ENCODE results near the gene SLC6A6. TPM values are rescaled to one million over a fixed set of nuclear protein-coding genes. Genes with fewer than 3 reads are reported as not detected.

SLC6A6 gene
- total RNA-seq, 4 donors from 2014 or later = 15.4 to 37.6 (median 20.9) TPM

DNA sequence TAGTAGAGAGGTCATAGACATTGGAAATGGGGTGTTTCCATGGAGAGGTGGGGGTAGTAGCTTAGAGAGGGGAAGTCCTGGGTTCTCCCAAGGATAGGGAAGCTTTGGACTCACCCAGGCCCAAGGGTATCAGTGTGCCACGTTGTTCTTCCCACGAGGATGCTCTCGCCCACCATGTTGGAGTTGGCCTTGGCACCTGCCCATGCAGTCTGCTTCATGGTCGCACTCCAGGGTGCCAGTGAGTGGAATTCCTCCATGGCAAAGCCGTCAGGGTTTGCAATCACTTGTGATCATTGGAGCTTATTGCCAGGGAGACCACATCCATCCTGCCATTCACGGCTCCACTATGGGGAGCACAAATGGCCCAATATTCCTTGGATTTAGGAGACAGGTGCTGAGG is 77.2 kb downstream of the SLC6A6 start:
- TF ChIP-seq POLR2AphosphoS5 (IDR thresholded peaks at IDR 0.05) (no peak), EP300 (IDR thresholded peaks at IDR 0.05) (no peak), POLR2A (IDR thresholded peaks at IDR 0.05) (no peak)
- ATAC-seq = no peak
- H3K36me3 ChIP-seq = peaks cover 0 to 97% of the 10 kb centered on the region in 2 donors
- no peaks in the 10 kb centered on the region for H3K9me3 ChIP-seq
- 93 to 100% methylated on average over 1 to 3 of the region's 6 CpGs for WGBS, 2 donors (ENCODE audit: low coverage in 1 of 2)
- no peak overlapping the region for H3K4me3 ChIP-seq
- no peaks in the 10 kb centered on the region for H3K27me3 ChIP-seq
- peaks cover 0 to 24% (median 5%) of the 10 kb centered on the region in 3 donors for H3K4me1 ChIP-seq
- H3K27ac ChIP-seq = no peak overlapping the region

DNA sequence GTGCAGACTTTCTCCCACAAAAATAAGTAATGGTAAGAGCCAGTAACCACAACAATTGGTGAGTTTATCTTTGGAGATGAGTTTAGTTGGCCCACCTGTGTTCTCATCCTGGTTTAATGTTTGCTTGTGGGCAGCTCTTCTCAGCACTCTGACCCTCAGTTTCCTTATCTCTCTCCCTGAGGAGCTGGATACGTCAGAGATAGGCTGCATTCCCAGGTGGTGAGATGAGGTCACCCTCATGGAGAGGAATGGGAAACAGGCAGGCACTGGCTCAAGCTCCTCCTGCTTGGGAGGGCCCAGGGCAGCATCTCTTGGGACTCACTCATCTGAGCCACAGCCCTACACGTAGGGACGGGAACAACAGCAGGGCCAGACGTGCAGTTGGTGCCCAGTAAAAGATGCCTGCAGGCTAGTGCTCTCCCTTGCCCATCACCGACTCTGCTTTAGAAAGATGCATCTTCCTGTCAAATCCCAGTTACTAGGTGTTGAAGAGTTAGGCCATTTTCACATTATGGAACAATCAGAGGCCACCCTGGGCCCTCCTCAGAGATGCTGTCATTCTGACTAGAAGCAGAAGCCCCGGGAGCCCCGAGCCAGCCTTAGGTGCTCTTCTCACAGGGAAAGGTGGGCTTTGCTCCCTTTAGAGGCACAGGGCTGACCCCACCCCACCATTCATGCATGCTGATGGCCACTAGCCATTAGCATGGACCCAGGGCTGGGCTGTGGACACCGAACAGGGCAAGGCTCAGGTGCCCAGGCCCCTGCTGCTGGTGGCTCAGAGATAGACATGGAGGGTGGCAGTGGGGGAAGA is 78.0 kb downstream of the SLC6A6 start:
- no peaks in the 10 kb centered on the region for H3K9me3 ChIP-seq
- H3K36me3 ChIP-seq = peaks cover 0 to 97% of the 10 kb centered on the region in 2 donors
- TF ChIP-seq, protein P1, sequence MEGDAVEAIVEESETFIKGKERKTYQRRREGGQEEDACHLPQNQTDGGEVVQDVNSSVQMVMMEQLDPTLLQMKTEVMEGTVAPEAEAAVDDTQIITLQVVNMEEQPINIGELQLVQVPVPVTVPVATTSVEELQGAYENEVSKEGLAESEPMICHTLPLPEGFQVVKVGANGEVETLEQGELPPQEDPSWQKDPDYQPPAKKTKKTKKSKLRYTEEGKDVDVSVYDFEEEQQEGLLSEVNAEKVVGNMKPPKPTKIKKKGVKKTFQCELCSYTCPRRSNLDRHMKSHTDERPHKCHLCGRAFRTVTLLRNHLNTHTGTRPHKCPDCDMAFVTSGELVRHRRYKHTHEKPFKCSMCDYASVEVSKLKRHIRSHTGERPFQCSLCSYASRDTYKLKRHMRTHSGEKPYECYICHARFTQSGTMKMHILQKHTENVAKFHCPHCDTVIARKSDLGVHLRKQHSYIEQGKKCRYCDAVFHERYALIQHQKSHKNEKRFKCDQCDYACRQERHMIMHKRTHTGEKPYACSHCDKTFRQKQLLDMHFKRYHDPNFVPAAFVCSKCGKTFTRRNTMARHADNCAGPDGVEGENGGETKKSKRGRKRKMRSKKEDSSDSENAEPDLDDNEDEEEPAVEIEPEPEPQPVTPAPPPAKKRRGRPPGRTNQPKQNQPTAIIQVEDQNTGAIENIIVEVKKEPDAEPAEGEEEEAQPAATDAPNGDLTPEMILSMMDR (IDR thresholded peaks at IDR 0.05) = no peak
- TF ChIP-seq POLR2A (IDR thresholded peaks at IDR 0.05) (no peak), EP300 (IDR thresholded peaks at IDR 0.05) (no peak), POLR2AphosphoS5 (IDR thresholded peaks at IDR 0.05) (no peak)
- no peak overlapping the region for H3K27ac ChIP-seq
- peak; percentile 22 for ATAC-seq
- 100% methylated on average over 1 of the region's 8 CpGs; no CpG with 5 or more reads in 1 of the 2 donors for WGBS, 2 donors (ENCODE audit: low coverage in 1 of 2)
- no peak overlapping the region for H3K4me3 ChIP-seq
- no peaks in the 10 kb centered on the region for H3K27me3 ChIP-seq
- peaks cover 0 to 24% (median 5%) of the 10 kb centered on the region in 3 donors for H3K4me1 ChIP-seq

DNA sequence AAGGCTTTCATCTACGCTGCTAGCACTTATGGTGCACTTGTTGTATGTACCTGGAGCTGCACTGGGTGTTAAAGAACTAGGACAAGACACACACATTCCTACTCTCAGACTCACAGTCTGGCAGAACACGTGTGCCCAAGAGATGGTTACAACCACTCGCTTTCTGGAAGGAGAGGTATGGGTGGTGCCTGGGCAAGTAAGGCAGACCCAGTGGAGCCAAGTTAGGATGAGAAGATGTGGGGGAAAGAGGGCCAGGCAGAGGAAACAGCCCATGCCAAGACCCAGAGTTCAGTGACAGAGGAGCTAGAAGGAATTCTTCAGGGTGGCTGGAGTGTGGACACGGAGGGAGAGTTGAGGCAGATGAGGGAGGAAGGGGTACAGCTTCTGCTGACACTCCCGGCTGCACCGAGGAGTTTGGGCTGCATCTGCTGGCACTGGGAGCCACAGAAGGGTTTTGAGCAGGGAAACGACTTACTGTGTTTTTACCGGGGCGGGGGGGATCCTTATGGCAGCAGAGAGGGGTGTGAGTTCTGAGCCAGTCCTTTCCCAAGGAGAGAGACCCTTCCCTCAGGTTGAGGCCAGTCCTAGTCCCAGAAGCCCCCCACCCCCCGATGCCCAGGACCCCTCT is 78.7 kb downstream of the SLC6A6 start:
- TF ChIP-seq POLR2A (IDR thresholded peaks at IDR 0.05) (no peak), EP300 (IDR thresholded peaks at IDR 0.05) (no peak)
- 84 to 89% methylated on average over 4 to 6 of the region's 10 CpGs for WGBS, 2 donors (ENCODE audit: low coverage in 1 of 2)
- Histone ChIP-seq H3K36me3 (peaks cover 0 to 97% of the 10 kb centered on the region in 2 donors), H3K9me3 (no peaks in the 10 kb centered on the region), H3K4me3 (no peak overlapping the region), H3K27ac (no peak overlapping the region), H3K27me3 (no peaks in the 10 kb centered on the region), H3K4me1 (peaks cover 0 to 24% (median 5%) of the 10 kb centered on the region in 3 donors)
- no peak for ATAC-seq

DNA sequence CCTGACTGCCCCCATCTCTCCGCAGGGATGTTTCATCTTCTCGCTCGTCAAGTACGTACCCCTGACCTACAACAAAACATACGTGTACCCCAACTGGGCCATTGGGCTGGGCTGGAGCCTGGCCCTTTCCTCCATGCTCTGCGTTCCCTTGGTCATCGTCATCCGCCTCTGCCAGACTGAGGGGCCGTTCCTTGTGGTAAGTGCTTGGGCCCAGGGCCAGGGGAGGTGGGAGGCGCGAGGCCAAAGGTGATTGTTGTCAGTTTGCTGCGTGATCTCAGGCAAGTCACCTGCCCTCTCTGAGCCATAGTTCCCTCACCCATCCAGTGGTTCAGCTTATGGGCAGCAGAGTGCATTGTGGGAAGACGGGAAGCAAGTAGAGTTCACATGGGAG is 79.2 kb downstream of the SLC6A6 start:
- Histone ChIP-seq H3K27ac (no peak overlapping the region), H3K4me3 (no peak overlapping the region), H3K9me3 (no peaks in the 10 kb centered on the region), H3K4me1 (peaks cover 0 to 24% (median 5%) of the 10 kb centered on the region in 3 donors), H3K36me3 (peaks cover 0 to 97% of the 10 kb centered on the region in 2 donors), H3K27me3 (no peaks in the 10 kb centered on the region)
- no peak for ATAC-seq
- TF ChIP-seq EP300 (IDR thresholded peaks at IDR 0.05) = no peak
- no peak for TF ChIP-seq POLR2AphosphoS5 (IDR thresholded peaks at IDR 0.05)
- TF ChIP-seq, protein P1 (IDR thresholded peaks at IDR 0.05) = no peak
- no peak for TF ChIP-seq POLR2A (IDR thresholded peaks at IDR 0.05)
- WGBS, 2 donors (ENCODE audit: low coverage in 1 of 2) = 89 to 100% methylated on average over 1 to 5 of the region's 13 CpGs

DNA sequence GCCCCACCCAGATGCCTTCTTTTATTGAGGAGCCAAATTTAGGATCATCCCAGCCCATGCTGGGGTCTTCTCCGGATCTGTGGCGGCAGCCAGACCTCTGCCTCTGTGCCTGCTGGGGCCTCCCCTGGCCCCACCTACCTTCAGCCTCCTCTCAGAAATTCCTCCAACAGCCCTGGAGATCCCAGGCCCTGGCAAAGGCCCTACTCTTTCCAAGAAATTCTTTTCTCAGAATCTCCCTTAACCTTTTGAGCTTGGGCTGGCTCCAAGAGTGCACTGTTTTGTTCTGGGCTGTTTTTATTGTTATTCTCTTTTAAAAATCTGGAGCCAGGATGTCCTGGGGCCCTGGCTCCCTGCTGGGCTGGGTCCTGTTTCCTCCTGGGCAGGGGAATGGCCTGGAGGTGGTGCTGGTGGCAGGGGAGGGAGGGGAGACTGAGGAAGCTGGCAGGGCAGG is 79.9 kb downstream of the SLC6A6 start:
- Histone ChIP-seq H3K4me3 (no peak overlapping the region), H3K9me3 (no peaks in the 10 kb centered on the region), H3K36me3 (peaks cover 0 to 97% of the 10 kb centered on the region in 2 donors), H3K27me3 (no peaks in the 10 kb centered on the region), H3K4me1 (peaks cover 0 to 24% (median 5%) of the 10 kb centered on the region in 3 donors), H3K27ac (no peak overlapping the region)
- TF ChIP-seq POLR2A (IDR thresholded peaks at IDR 0.05) = no peak
- TF ChIP-seq, protein P1 (IDR thresholded peaks at IDR 0.05) = no peak
- no peak for TF ChIP-seq EP300 (IDR thresholded peaks at IDR 0.05)
- no peak for TF ChIP-seq POLR2AphosphoS5 (IDR thresholded peaks at IDR 0.05)
- ATAC-seq = peak; percentile 65
- WGBS, 2 donors (ENCODE audit: low coverage in 1 of 2) = 29% methylated on average over 2 of the region's 2 CpGs; no CpG with 5 or more reads in 1 of the 2 donors

All from gastroesophageal sphincter (tissue), 4 donors.